ENCODE measurements around the gene DCANP1.

DNA sequence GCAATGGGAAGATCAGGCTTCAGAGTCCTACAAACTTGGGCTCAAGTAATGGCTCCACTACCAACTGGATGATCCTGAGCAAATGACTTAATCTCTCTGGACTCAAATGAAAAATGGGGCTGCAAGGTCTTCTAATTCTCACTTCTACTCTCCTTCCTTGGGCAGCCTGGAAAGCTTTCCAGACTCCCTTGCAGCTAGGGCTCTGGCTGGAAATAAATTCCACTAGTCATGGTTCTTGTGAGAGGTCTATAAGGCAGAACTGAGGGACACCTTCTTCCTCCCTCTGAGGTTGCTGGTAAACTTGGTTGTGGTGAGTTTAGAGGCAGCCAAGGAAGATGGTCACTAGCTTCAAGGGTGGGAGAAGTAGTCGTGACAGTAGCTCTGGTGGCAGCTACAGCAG is 18.6 kb downstream of the DCANP1 start:
- TF ChIP-seq, protein P1, sequence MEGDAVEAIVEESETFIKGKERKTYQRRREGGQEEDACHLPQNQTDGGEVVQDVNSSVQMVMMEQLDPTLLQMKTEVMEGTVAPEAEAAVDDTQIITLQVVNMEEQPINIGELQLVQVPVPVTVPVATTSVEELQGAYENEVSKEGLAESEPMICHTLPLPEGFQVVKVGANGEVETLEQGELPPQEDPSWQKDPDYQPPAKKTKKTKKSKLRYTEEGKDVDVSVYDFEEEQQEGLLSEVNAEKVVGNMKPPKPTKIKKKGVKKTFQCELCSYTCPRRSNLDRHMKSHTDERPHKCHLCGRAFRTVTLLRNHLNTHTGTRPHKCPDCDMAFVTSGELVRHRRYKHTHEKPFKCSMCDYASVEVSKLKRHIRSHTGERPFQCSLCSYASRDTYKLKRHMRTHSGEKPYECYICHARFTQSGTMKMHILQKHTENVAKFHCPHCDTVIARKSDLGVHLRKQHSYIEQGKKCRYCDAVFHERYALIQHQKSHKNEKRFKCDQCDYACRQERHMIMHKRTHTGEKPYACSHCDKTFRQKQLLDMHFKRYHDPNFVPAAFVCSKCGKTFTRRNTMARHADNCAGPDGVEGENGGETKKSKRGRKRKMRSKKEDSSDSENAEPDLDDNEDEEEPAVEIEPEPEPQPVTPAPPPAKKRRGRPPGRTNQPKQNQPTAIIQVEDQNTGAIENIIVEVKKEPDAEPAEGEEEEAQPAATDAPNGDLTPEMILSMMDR (IDR thresholded peaks at IDR 0.05; ENCODE audit: low read length), result no peak
- TF ChIP-seq EZH2 (IDR thresholded peaks at IDR 0.05; ENCODE audit: borderline replicate concordance, low read length), result no peak
